Stimulated activated CD8-positive, alpha-beta memory T cell treated with anti-CD3 and anti-CD28 coated beads, Interleukin-12 subunit alpha, Interleukin-12 subunit beta, amount 100 ng/mL, for 4 hours (primary cell): ENCODE measurements around the gene OLFML1.

Source experiments
- DNase-seq: peaks from one replicate; pipeline ENCODE4 v3.0.0-alpha.2; 2020; ENCODE audit warnings: low read depth

Gene OLFML1

GRCh38 chr11:7559398-7560283 lies 74.3 kb downstream of the OLFML1 start:
- no peak for DNase-seq
